Colonic mucosa (tissue), 4 donors: ENCODE measurements around the gene DOCK9. TPM values are rescaled to one million over a fixed set of nuclear protein-coding genes. Genes with fewer than 3 reads are reported as not detected.

Experiments
- DNase-seq: peaks from one replicate; pipeline ENCODE4 v3.0.0-alpha.2; 2020
- H3K27ac ChIP-seq: fragments of 200-600 bp; one replicate; pipeline ENCODE4 v1.8.0; 2021
- H3K27me3 ChIP-seq: fragments of 200-600 bp; one replicate; pipeline ENCODE4 v1.8.0; 2021
- H3K36me3 ChIP-seq: fragments of 200-600 bp; one replicate; pipeline ENCODE4 v1.8.0; 2021
- H3K4me1 ChIP-seq: fragments of 200-600 bp; one replicate; pipeline ENCODE4 v1.8.0; 2021; ENCODE audit warnings: mild to moderate bottlenecking
- H3K4me3 ChIP-seq: fragments of 200-600 bp; one replicate; pipeline ENCODE4 v1.8.0; 2021
- H3K9ac ChIP-seq, 2 donors: one replicate each; pipeline ENCODE4 v1.7.0; 2013; ENCODE audit warnings: control low read depth in 2 of 2, low read depth in 2 of 2, low read length in 2 of 2
- H3K9me3 ChIP-seq: fragments of 200-600 bp; one replicate; pipeline ENCODE4 v1.8.0; 2021
- CTCF ChIP-seq: fragments of 200-600 bp; IDR thresholded peaks from one replicate; pipeline ENCODE4 v1.8.0; 2022; ENCODE audit warnings: antibody characterized with exemption, mild to moderate bottlenecking
- intact Hi-C: fragments of 100-400 bp; cut with DNase I; formaldehyde crosslinking; loops from one replicate; pipeline ENCODE4 v1.14.1; 2022
- total RNA-seq, 2 donors: library from RNA; stranded (reverse); fragmentation: NEBNext Ultra II Directional in 1 of 2; extraction: Animal tissue kit (Norgen Biotek cat#: 25700) in 1 of 2; gene quantifications; one replicate each; pipeline ENCODE4 v1.2.1, GENCODE V29; 2021
- donor health status: healthy.
- donor health status: DM: no; HTN: no; CAD: no.
- donor health status: DM: no; HTN: no; CAD: no.

The DOCK9 gene
- total RNA-seq, 2 donors from 2014 or later = 42.3 to 52.4 TPM

DNA sequence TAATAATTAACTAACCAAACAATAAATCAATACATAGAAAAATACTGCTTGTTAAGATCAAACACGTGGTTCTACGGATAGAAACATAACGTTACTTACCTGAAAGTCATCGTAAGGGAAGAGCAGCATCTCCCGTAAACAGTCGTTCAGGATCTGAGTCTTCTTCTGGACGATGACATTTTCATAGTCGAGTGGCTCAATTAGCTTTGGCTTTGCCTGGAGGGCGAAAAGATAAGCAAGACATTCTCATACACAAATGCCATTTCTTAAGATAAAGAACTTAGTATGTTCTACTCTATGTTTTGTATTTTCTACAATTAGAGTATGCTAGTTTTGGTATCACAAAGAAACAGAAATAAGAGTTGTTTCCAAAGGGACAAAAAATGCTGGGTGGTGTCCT is 22.5 kb downstream of the DOCK9 start:
- TF ChIP-seq CTCF = no peak
- intact Hi-C loops = no loop called here
- DNase-seq = no peak

GRCh38 chr13:98954313-98954712 is 23.6 kb downstream of the DOCK9 start:
- Histone ChIP-seq H3K9ac (no peak overlapping the region), H3K4me3 (no peak overlapping the region), H3K9me3 (no peaks in the 10 kb centered on the region), H3K27ac (no peak overlapping the region), H3K36me3 (no peaks in the 10 kb centered on the region), H3K4me1 (no peaks in the 10 kb centered on the region), H3K27me3 (no peaks in the 10 kb centered on the region)
- no peak for DNase-seq
- intact Hi-C loops = no loop called here
- no peak for TF ChIP-seq CTCF

More for the DNA sequence above, 22.5 kb downstream of the DOCK9 start:
- Histone ChIP-seq H3K9me3 (no peaks in the 10 kb centered on the region), H3K9ac (no peak overlapping the region), H3K4me1 (no peaks in the 10 kb centered on the region), H3K27ac (no peak overlapping the region), H3K27me3 (no peaks in the 10 kb centered on the region), H3K4me3 (no peak overlapping the region), H3K36me3 (no peaks in the 10 kb centered on the region)

DNA sequence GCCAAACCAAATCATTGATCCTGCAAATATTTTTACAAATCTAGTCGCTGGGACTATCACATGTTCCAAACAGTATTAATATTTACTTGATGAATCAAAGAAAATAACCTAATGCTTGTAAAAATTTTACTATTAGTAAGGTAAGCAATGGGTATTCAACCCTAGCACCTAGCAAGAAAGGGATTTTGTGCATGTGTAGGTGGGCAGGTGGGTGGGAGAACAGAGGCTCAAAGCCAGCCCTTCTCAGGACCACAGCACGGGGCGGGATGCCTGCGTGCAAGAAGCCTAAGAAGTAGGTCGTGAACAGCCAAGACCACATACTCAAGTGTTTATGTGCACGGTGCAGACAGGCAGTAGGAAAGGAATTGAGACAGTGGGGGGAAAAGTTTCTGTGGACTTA is 26.6 kb downstream of the DOCK9 start:
- no peak overlapping the region for H3K4me3 ChIP-seq
- H3K4me1 ChIP-seq = no peaks in the 10 kb centered on the region
- H3K36me3 ChIP-seq = no peaks in the 10 kb centered on the region
- intact Hi-C loops = no loop called here
- DNase-seq = no peak
- H3K9ac ChIP-seq = no peak overlapping the region
- H3K27ac ChIP-seq = no peak overlapping the region
- no peak for TF ChIP-seq CTCF
- no peaks in the 10 kb centered on the region for H3K27me3 ChIP-seq
- H3K9me3 ChIP-seq = no peaks in the 10 kb centered on the region

DNA sequence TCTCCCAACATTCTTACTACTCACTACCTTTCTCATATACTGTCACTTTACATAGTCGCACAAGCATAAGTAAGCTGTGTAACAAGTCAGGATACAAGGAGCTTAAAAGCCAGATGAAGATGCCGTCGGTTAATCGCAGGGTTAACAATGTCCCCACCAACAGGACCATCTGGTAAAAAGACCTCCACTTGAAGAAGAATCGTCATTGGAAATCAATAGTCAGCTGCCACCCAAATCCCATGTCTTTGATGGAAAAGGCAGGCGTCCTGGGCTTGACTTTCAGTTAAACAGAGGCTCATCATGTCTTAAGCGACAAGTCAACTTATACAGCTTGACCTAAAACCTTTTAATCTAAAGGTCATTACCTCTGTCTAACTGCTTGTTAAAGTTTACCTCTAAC is 27.2 kb downstream of the DOCK9 start:
- H3K27me3 ChIP-seq = no peaks in the 10 kb centered on the region
- H3K36me3 ChIP-seq = no peaks in the 10 kb centered on the region
- no peak overlapping the region for H3K9ac ChIP-seq
- intact Hi-C loops = no loop called here
- H3K27ac ChIP-seq = no peak overlapping the region
- DNase-seq = no peak
- H3K9me3 ChIP-seq = no peaks in the 10 kb centered on the region
- no peaks in the 10 kb centered on the region for H3K4me1 ChIP-seq
- H3K4me3 ChIP-seq = no peak overlapping the region
- TF ChIP-seq CTCF = no peak

DNA sequence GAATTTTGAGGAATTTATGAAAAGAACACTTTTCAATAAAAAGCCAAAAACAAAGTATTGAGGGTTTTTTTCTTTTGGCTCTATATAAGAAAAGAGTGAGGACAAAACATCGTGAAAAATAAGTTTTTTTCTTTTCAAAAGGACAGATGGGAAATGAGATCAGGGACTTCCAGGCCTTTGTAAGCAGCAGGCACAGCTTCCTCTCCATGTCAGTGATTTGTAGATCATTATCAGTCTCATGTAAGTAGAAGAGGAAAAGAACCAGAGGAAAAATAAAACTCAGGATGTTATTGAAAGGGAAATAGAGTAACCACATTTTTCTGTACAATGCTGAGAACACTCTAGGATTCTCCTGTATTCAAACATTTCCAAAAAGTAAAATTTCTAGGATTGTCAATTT is 29.9 kb downstream of the DOCK9 start:
- no peak for TF ChIP-seq CTCF
- Histone ChIP-seq H3K9me3 (no peaks in the 10 kb centered on the region), H3K27me3 (no peaks in the 10 kb centered on the region), H3K4me3 (no peak overlapping the region), H3K9ac (no peak overlapping the region), H3K36me3 (no peaks in the 10 kb centered on the region), H3K27ac (no peak overlapping the region), H3K4me1 (no peaks in the 10 kb centered on the region)
- intact Hi-C loops = no loop called here
- DNase-seq = no peak
